BLaER1 (cell line): ENCODE measurements around the gene TOR1B.
"Not testable (repeated sequence)": the region's sequence is repeated elsewhere in the genome, so short reads cannot be mapped to it uniquely, and the experiment has no call there.

Source experiments
- H3K27ac ChIP-seq: shearing (Covaris generic); formaldehyde crosslinking; 2 replicates; pipeline ENCODE4 v1.8.1; 2022
- H3K27me3 ChIP-seq: shearing (Covaris generic); formaldehyde crosslinking; 2 replicates; pipeline ENCODE4 v1.8.1; 2022
- H3K36me3 ChIP-seq: shearing (Covaris generic); formaldehyde crosslinking; 2 replicates; pipeline ENCODE4 v1.8.1; 2022
- H3K4me1 ChIP-seq: shearing (Covaris generic); formaldehyde crosslinking; 2 replicates; pipeline ENCODE4 v1.8.1; 2022
- H3K4me2 ChIP-seq: shearing (Covaris generic); formaldehyde crosslinking; 2 replicates; pipeline ENCODE4 v1.8.1; 2022
- H3K4me3 ChIP-seq: shearing (Covaris generic); formaldehyde crosslinking; 2 replicates; pipeline ENCODE4 v1.8.1; 2022
- H3K9ac ChIP-seq: shearing (Covaris generic); formaldehyde crosslinking; 2 replicates; pipeline ENCODE4 v1.8.1; 2022
- H3K9me3 ChIP-seq: shearing (Covaris generic); formaldehyde crosslinking; 2 replicates; pipeline ENCODE4 v1.8.1; 2022
- H4K20me1 ChIP-seq: shearing (Covaris generic); formaldehyde crosslinking; 2 replicates; pipeline ENCODE4 v1.8.1; 2022
- Cebpa-rat ChIP-seq: shearing (Covaris generic); IDR thresholded peaks from 2 replicates; pipeline ENCODE4 v1.8.1; 2022

Gene TOR1B

DNA sequence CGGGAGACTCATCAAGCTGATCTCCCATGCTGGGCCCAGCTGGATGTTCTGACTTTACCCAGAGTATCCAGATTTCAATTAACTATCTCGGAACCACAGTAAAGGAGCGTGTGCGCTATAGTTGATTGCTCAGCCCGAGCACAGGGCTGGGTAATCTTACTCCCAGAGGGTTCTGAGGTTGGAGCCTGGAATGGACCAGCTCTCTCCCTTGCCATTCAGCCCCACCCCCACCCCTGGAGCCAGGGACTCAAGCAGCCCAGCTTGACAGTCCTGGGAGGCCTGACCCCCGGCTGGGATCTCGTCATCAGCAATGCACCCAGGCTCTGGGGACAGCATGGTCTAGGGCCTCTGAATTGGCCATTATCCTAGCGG lies 26.4 kb upstream of the TOR1B start:
- H3K27ac ChIP-seq, result peak overlapping the region; percentile 55
- peaks cover 9% of the 10 kb centered on the region; the same call in 1 of the 2 replicates for H3K27me3 ChIP-seq
- H3K4me1 ChIP-seq, result peaks cover 45% of the 10 kb centered on the region
- peaks cover 27% of the 10 kb centered on the region for H4K20me1 ChIP-seq
- H3K9me3 ChIP-seq, result no peaks in the 10 kb centered on the region
- no peak for TF ChIP-seq Cebpa-rat
- peak overlapping the region; percentile 32; the same call in 1 of the 2 replicates for H3K4me3 ChIP-seq
- H3K4me2 ChIP-seq, result peak overlapping the region; percentile 91
- no peak overlapping the region; the same call in 1 of the 2 replicates for H3K9ac ChIP-seq
- no peaks in the 10 kb centered on the region for H3K36me3 ChIP-seq

DNA sequence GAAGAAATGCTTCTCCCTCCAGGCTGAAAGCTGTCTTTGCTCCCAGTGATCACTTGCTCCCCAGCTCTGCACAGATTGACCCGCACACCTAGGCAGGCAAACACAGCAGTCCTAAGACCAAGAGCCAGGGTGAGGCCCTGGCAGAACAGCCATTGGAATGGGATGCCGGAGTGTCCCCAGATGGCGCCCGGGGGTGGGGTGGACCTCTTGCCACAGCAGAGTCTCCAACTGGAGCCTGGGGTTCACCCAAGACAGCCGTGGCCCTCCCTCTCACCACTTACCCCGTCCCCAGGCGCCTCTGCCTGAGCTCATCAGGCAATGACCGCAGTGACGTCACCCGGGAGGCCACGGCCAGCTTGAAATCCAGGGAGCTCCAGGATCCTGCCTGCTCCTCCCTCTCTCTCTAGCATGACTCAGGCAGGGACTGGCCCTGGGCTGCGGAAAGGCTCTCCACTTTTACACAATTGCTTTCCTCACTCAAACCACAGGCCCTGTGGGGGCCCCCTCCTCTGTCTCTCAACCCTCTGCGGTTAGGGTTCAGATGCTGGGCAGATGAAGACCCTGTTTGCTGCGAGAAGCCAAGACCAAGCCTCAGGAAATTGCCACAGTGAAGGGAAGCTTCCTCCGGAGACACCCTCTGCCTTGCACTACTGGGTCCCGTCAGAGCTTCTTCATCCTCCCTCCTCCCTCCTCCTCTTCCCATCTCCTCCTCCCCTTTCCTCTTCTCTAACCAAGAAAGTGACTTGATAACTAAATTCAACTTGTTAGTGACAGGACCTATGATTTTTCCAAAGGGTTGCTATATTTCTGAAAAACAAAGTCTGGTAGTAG lies 25.8 kb upstream of the TOR1B start:
- Histone ChIP-seq H3K36me3 (no peaks in the 10 kb centered on the region), H3K4me3 (peak overlapping the region; percentile 32; the same call in 1 of the 2 replicates), H3K9me3 (no peaks in the 10 kb centered on the region), H4K20me1 (peaks cover 27% of the 10 kb centered on the region), H3K27ac (peak overlapping the region; percentile 55), H3K4me2 (peak overlapping the region; percentile 91), H3K9ac (no peak overlapping the region; the same call in 1 of the 2 replicates), H3K4me1 (peaks cover 47% of the 10 kb centered on the region), H3K27me3 (peaks cover 9% of the 10 kb centered on the region; the same call in 1 of the 2 replicates)
- peak; percentile 89 for TF ChIP-seq Cebpa-rat

DNA sequence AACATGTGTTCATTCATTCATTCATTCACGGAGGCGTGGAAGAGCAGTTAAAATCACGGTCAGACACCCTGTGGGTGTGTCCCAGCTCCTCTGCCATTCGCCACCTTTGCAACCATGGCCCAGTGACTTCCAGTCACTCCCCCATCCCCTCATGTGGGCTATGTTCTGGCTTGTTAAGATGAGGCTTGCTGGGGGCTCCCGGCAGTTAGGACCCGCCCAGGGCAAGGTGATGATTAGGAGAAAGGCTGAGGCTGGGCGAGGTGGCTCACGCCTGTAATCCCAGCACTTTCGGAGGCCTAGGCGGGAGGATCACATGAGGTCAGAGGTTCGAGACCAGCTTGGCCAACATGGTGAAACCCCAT lies 25.2 kb upstream of the TOR1B start:
- Histone ChIP-seq H3K4me1 (peaks cover 52% of the 10 kb centered on the region), H3K27me3 (peaks cover 9% of the 10 kb centered on the region; the same call in 1 of the 2 replicates), H3K27ac (0 out of 2 replicates have a peak overlapping the region, but pooled peaks have one; percentile 10), H4K20me1 (peaks cover 27% of the 10 kb centered on the region), H3K4me3 (no peak overlapping the region), H3K4me2 (peak overlapping the region; percentile 91), H3K9me3 (no peaks in the 10 kb centered on the region), H3K36me3 (no peaks in the 10 kb centered on the region), H3K9ac (no peak overlapping the region)
- TF ChIP-seq Cebpa-rat, result no peak

DNA sequence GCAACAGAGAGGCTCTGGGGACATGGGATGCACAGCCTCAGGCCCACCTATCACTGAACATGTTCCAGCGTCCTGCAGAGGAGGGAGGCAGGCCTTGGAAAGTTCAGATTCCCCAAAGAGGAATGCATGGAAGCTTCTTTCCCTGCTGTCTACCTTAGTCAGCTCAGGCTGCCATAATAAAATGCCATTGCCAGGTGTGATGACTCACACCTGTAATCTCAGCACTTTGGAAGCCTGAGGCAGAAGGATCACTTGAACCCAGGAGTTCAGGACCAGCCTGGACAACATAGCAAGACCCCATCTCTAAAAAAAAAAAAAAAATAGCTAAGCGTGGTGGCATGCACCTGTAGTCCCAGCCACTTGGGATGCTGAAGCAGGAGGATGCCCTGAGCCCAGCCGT lies 24.5 kb upstream of the TOR1B start:
- Histone ChIP-seq H3K4me2 (peak overlapping the region; percentile 91), H3K27me3 (peaks cover 9% of the 10 kb centered on the region; the same call in 1 of the 2 replicates), H3K9ac (no peak overlapping the region), H3K4me3 (no peak overlapping the region), H3K4me1 (peaks cover 52% of the 10 kb centered on the region), H4K20me1 (peaks cover 27% of the 10 kb centered on the region), H3K9me3 (no peaks in the 10 kb centered on the region), H3K36me3 (no peaks in the 10 kb centered on the region), H3K27ac (no peak overlapping the region)
- no peak for TF ChIP-seq Cebpa-rat

DNA sequence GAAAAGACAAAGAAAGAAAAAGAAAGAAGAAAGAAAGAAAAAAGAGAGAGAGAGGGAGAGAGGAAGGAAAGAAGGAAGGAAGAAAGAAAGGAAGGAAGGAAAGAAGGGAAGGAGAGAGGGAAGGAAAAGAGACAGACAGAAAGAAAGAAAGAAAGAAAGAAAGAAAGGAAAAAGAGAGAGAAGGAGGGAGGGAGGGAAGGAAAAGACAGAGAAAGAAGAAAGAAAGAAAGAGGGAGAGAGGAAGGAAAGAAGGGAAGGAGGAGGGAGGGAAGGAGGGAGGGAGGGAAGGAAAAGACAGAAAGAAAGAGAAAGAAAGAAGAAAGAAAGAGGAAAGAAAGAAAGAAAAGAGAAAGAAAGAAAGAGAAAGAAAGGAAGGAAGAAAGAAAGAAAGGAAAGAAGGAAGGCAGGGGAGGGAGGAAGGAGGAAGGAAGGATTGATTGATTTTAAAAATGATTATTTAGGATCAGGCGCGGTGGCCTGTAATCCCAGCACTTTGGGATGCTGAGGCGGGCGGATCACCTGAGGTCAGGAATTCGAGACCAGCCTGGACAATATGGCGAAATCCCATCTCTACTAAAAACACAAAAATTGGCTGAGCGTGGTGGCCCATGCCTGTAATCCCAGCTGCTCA lies 23.3 kb upstream of the TOR1B start:
- Histone ChIP-seq H4K20me1 (peaks cover 27% of the 10 kb centered on the region), H3K36me3 (no peaks in the 10 kb centered on the region), H3K4me1 (peaks cover 49% of the 10 kb centered on the region), H3K4me2 (no peak overlapping the region), H3K27me3 (peaks cover 7% of the 10 kb centered on the region; the same call in 1 of the 2 replicates), H3K27ac (no peak overlapping the region), H3K9ac (no peak overlapping the region), H3K9me3 (no peaks in the 10 kb centered on the region), H3K4me3 (no peak overlapping the region)
- no peak for TF ChIP-seq Cebpa-rat

DNA sequence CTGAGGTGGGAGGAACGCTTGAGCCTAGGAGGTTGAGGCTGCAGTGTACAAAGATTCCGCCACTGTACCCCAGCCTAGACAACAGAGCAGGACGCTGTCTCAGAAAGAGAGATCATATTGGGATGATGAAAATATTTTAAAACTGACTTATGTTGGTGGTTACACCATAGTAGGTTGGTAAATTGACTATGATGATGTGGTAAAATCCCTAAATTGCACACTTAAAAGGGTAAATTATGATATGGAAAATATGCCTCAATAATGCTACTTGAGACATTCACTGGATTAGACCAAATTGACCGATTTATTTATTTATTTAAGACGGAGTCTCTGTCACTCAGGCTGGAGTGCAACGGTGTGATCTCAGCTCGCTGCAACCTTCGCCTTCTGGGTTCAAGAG lies 21.9 kb upstream of the TOR1B start:
- Histone ChIP-seq H3K27me3 (no peaks in the 10 kb centered on the region), H3K9ac (no peak overlapping the region), H3K36me3 (no peaks in the 10 kb centered on the region), H3K9me3 (no peaks in the 10 kb centered on the region), H3K4me2 (no peak overlapping the region), H3K4me3 (no peak overlapping the region), H4K20me1 (peaks cover 19% of the 10 kb centered on the region), H3K4me1 (peaks cover 35% of the 10 kb centered on the region), H3K27ac (no peak overlapping the region)
- no peak for TF ChIP-seq Cebpa-rat

DNA sequence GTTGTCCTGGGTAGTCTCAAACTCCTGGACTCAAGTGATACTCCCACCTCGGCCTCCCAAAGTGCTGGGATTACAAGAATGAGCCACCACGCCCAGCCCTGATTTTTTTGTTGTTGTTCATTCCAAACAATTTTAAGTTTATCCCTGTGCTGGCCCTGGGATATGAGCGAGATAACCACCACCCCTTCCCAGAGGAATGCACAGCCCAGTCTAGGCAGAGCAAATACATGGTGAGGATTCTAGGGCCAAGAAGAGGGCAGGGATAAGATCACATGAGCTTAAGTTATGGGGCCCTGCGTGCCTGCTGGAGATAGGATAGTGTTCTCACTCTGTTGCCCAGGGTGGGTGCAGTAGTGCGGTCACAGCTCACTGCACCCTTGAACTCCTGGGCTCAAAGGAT lies 21.0 kb upstream of the TOR1B start:
- TF ChIP-seq Cebpa-rat, result no peak
- H3K9ac ChIP-seq, result no peak overlapping the region
- H3K4me2 ChIP-seq, result no peak overlapping the region
- no peaks in the 10 kb centered on the region for H3K9me3 ChIP-seq
- H4K20me1 ChIP-seq, result peaks cover 13% of the 10 kb centered on the region
- H3K4me3 ChIP-seq, result no peak overlapping the region
- no peaks in the 10 kb centered on the region for H3K36me3 ChIP-seq
- H3K27ac ChIP-seq, result no peak overlapping the region
- no peaks in the 10 kb centered on the region for H3K27me3 ChIP-seq
- H3K4me1 ChIP-seq, result peaks cover 26% of the 10 kb centered on the region

DNA sequence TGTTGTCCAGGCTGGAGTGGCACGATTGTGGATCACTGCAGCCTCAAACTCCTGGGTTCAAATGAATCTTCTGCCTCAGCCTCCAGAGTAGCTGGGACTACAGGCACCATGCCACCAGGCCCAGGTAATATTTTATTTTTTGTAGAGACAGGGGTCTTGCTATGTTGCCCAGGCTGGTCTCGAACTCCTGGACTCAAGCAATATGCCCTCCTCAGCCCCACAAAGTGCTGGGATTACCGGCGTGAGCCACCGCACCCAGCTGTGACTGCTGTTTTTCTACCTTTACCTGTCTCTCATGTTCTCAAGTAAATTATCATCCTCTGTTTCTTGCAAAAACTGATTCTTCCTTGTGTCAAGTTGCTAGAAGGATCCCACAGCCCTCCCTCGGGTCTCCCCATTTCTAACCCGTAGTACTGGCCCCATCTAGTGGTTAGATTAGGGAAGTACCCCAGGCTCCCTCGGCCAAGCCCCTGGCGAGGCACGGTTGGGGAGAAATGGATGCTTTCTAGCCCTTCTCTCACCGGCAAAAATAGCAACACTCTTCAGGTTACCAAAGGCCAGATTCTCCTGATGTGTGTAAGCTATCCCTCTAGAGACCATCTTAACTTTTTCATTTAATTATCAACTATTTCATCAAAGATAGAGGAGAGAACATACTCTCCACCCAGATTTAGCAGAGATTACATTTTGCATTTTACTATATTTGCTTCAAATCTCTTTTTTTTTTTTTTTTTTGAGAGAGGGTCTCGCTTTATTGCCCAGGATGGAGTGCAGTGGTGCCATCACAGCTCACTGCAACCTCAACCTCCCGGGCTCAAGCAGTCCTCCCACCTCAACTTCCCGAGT lies 19.2 kb upstream of the TOR1B start:
- Histone ChIP-seq H3K9ac (no peak overlapping the region), H3K27me3 (no peaks in the 10 kb centered on the region), H3K4me3 (no peak overlapping the region), H3K9me3 (no peaks in the 10 kb centered on the region), H3K4me2 (no peak overlapping the region), H3K4me1 (peaks cover 9% of the 10 kb centered on the region), H4K20me1 (no peaks in the 10 kb centered on the region; the same call in 1 of the 2 replicates), H3K36me3 (no peaks in the 10 kb centered on the region), H3K27ac (no peak overlapping the region)
- TF ChIP-seq Cebpa-rat, result no peak

DNA sequence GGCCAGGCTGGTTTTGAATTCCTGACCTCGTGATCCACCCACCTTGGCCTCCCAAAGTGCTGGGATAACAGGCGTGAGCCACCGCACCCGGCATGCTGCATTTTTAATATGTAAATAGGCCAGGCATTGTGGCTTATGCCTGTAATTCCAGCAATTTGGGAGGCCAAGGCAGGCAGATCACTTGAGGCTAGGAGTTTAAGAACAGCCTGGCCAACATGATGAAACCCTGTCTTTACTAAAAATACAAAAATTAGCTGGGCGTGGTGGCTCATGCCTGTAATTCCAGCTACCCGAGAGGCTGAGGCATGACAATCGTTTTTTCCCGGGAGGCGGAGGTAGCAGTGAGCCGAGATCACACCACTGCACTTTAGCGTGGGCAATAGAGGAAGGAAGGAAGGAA lies 18.0 kb upstream of the TOR1B start:
- not testable (repeated sequence) for H4K20me1 ChIP-seq, H3K36me3 ChIP-seq, H3K9ac ChIP-seq, H3K27ac ChIP-seq, H3K4me2 ChIP-seq, H3K4me3 ChIP-seq, H3K9me3 ChIP-seq, H3K4me1 ChIP-seq, H3K27me3 ChIP-seq

DNA sequence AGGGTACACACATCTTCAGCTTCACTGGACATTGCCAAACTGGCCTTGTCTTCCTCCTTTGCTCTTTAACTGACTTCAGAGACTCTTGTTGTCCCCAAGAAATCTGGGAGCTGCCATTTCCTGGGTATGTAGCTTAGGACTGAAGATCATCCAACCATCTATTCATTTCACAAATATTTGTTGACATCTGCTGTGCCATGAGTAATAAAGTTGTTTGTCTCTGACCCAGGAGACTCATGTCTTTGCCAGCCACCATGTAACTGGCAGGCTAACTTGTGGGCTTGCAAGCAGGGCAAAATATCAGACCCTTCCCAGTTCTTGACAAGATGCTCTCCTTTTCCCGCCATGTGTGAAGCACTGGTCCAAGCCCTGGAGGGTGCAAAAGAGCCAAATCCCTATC lies 17.1 kb upstream of the TOR1B start:
- H3K4me3 ChIP-seq, result no peak overlapping the region
- H3K36me3 ChIP-seq, result no peaks in the 10 kb centered on the region
- no peak overlapping the region for H3K27ac ChIP-seq
- H3K9ac ChIP-seq, result no peak overlapping the region
- no peaks in the 10 kb centered on the region for H3K9me3 ChIP-seq
- no peak overlapping the region for H3K4me2 ChIP-seq
- H3K27me3 ChIP-seq, result no peaks in the 10 kb centered on the region
- no peak for TF ChIP-seq Cebpa-rat
- H3K4me1 ChIP-seq, result peaks cover 17% of the 10 kb centered on the region
- no peaks in the 10 kb centered on the region; the same call in 1 of the 2 replicates for H4K20me1 ChIP-seq
